C1 segment of cervical spinal cord (tissue), 14 donors: ENCODE data around the gene ATG16L1.

Experiments used
- DNase-seq, 14 donors: peaks; one replicate each; lab custom pipeline; 2025; lab: John Stamatoyannopoulos, UW

The ATG16L1 gene

DNA sequence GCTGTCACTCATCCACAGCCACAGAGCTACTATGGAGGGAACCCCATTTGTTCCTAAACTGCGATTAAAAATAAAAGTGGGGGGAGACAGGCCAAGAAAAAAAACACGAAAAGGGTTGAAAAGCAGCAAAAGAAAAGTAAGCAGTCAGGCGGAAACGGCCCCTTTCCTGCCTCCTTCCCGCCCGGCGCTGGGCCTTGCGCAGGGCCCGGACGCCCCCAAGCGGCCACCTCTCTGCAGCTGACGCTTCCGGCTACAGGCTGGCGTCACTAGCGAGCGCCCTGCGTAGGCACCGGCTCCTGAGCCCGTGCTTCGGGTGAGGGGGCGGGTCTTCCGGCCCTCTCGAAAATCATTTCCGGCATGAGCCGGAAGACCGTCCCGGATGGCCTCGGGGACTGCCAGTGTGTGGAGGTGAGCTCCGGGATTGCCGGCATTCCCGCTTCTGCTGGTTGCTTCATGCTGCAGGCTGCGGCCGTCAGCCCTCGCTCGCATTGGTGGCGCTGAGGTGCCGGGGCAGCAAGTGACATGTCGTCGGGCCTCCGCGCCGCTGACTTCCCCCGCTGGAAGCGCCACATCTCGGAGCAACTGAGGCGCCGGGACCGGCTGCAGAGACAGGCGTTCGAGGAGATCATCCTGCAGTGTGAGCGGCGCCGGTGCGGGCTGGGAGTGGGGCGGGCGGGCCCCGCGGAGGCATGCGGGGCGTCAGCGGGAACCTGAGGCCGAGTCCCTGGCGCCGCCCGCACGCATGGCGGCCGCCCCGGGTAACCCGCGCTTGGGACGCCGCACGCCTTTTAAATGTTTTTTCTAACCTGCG, at the start of gene ATG16L1:
Gene ATG16L1 (plus strand): TSS at position 368 of the 811 bp plus-strand sequence. CDS start 155 bp downstream, at position 523.
- peak; percentile 70 to 97 (median 92) for DNase-seq

DNA sequence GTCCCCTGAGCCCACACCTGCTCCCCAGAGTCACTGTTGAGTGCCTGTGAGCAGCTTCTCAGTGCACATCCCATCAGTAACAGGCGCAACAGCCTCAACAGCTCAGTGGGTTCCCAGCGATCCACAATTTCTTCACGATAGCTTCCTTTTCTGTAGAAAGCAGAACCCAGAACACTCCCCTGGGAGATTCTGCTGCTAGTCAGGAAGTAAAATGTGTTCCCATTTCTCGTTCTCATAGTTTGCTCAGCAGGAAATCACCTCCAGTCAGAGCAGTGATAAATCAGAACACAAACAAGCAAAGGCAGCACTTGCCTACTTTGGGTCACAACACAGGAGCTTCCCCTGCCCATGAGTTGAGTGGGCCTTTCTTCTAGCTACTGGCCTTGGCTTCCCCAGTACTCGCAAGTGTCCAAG, 48.9 kb upstream of the ATG16L1 start:
- DNase-seq: no peak

DNA sequence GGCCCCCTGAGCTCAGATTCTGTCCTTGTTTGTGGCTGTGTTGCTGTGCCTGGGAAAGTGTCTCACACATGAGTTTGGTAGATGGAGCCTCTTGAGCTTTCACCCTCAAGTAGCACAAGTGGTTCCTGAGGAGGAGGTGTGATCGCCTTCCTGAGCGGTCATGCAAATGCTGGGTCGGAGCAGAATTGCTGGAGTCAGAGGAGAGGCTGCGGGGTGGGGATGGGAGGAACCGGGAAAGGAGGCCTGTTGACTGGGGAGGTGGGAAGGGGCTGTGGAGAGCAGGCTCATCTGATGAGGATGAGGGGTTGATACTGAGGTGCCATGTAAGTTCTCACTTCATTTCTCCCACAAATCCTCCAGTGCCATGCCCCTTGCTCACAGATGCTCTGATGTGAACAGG, 48.4 kb upstream of the ATG16L1 start:
- no peak for DNase-seq

DNA sequence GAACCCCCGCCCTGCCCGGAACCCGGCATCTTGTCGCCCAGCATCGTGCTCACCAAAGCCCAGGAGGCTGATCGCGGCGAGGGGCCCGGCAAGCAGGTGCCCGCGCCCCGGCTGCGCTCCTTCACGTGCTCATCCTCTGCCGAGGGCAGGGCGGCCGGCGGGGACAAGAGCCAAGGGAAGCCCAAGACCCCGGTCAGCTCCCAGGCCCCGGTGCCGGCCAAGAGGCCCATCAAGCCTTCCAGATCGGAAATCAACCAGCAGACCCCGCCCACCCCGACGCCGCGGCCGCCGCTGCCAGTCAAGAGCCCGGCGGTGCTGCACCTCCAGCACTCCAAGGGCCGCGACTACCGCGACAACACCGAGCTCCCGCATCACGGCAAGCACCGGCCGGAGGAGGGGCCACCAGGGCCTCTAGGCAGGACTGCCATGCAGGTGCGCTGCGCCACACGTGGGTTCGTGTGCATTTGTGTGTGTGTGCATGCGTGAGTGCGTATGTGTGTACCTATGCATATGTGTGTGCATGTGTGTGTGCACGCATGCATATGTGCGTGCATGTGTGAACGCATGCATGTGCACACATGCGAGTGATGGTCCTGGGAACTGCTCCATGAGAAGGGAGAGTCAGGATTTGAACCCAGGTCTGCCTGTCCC, 47.1 kb upstream of the ATG16L1 start:
- no peak for DNase-seq

DNA sequence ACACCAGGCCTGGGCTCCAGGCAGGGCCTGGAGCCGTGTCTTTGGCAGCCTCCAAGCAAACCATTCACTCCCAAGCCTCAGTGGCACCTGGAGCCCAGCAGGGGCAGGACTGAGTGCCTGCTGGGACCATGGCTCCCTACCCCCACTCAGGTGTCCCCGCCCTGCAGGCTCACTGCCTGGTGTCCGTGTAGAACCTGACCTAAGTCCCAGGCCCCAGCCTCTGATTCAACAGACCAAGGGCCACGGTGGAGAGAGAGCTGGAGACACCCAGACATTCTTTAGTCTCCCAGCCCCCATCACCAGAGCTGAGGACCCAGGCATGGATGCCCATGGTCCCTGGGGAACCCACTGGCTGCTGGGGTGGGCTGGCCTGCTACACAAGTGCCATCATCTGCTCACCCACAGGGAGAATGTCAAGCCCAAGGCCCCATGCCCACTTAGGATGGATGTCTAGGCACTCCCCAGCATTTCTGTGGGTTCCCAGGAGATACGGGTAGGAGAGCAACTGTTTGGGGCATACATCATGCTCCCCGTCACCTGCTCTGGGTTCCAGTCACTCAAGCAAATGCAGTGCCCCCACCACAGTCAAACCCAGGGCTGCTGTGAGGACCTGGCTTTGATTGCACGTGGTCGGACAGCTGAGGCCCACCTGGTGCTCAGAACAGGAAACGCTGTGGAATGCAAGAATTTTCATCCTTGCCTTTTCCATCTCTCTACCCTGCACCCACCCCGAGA, 42.9 kb upstream of the ATG16L1 start:
- no peak for DNase-seq

DNA sequence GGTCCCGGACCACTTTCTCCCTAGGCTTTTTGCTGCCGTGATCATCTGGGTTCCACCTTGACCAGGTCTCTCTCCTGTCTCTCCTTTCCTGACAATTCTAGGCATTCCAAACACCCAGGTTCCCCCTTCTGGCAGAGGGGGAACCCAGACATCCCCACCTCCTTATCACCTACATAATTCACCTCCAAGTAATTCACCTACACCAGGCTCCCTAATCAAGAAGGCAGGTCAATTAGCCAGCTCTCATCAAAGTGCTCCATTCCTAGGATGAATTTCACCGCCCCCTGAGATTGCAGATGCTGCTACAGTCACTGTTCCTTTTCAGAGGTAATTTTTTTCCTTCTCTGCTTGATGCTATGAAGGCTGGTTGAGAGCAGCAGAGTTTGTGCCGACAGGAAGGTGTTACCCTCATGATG, 42.3 kb upstream of the ATG16L1 start:
- DNase-seq: no peak

DNA sequence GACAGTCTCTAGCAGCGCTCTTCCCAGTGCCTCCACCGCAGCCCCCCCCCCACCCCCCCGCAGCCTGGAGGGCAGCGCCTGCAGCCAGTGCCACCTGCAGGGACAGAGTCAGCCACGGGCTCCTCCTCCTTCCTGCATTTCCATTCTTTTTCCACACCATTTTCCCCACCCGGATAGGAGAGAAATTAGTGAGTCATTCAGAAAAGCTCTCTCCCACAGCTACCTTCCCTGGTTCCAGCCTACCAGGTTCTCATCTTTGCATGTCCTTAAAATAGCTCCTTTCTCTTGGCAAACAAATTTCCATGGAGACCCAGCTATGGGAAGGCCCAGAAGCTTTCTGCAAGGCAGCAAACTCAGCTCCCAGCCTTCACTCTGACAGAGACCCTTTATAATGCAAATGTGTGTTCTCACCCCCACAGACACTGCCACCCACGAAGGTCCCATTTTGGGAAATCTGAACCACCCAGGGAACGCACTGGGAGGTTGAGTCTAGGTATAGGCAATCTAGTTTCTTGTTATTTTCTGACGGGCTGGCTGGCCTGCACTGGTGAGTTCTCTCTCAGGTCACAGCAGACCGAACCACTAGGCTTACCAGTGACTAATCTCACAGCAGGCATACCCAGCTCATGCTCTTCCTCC, 41.8 kb upstream of the ATG16L1 start:
- peak in 1 of 14 donors; percentile 32 for DNase-seq

DNA sequence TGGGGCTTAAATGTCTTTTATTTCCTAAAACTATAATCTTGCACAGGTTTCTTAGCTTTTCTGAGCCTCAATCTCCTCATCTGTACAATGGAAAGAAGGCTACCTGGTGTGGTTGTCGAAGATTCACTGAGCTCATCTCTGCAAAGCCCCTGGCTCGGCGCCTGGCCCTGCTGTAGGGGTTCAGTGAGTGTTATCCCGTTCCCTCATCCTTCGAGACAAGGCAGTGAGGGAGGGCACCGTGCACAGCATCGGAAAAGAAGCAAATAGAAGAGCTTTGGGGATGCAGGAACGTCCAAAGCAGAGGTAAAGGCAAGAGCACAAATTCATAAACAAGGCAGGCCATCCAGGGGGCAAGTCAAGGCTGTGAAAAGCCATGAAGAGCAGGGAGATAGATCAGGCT, 41.2 kb upstream of the ATG16L1 start:
- DNase-seq: no peak

DNA sequence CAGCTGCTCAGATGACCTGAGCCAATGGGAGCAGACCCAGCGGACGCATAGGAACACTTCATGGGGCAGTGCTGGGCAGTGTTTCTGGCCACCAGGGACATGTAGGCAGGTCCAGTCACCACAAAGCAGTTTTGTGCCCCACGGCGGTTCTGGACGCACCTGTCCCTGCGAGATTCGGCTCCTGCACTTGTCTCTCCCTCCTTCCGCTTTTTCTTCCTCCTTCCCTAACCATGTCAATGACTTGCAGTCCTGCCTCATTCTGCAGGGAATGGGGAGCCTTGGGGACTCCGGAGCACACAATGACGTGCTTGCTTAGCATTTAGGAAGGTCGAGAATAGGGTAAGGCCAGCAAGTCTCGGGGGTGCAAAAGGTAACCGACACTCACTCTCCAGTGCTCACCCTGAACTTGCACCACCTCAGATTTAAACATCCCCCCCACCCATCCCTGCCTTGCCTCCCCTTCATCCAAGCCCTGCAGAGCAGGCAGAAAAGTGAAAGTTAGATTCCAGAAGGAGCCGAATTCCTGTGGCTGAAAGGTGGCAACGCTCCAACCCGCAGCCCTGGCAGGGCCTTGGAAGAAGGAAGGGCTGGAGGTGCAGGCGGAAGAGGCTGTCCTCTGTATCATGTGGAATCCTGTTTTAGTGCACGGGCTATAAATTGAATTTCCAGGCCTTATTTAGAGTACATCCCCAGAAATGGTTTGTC, 40.5 kb upstream of the ATG16L1 start:
- DNase-seq: peak in 3 of 14 donors; percentile 3 to 40 (median 22)

DNA sequence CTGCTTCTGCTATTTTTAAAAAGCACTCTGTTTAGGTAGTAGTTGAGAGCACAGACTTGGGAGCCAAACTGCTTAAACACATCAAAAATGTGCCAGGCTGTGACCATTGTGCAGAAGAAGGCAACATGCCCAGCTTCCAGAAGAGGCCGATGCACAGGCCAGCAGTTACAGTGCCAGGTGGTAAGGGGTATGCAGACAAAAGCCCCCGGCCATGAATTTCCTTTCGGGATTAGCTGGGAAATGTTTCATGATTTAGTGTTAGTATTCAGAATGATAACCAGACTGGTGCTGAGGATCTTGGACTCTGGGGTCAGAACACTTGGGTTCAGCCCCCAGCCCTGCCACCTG, 40.0 kb upstream of the ATG16L1 start:
- DNase-seq: peak in 1 of 14 donors; percentile 22

DNA sequence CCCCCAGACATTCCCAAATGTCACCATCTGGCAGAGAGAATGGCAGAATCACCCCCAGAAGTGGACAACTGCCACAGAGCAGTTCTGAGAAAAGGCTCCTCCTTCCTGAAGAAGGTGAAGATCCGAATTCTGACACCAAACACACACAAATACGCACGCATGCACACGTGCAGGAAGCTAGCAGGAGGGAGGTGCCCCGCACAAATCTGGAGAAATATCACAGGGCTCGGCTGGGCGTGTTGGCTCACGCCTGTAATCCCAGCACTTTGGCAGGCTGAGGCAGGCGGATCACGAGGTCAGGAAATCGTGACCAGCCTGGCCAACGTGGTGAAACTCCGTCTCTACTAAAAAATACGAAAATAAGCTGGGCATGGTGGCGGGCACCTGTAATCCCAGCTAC, 38.5 kb upstream of the ATG16L1 start:
- no peak for DNase-seq

DNA sequence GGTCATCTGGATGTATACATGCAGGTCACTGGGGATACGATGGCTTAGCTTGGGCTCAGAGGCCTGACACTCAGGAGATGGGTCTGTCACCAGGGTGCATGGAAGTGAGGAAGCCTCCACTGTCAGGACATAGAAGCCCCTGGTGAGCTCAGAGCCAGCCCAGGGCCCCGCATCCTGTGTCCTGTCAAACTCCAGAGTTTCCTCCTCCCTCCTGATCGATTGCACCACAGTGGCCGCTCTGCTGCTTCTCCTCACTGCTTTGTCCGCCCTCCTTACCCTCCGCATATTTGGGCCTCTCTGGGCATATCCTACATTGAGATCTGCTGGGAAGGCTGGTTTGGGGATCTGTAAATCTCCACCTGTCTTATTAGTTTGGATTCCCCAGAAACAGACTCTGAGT, 37.5 kb upstream of the ATG16L1 start:
- no peak for DNase-seq

DNA sequence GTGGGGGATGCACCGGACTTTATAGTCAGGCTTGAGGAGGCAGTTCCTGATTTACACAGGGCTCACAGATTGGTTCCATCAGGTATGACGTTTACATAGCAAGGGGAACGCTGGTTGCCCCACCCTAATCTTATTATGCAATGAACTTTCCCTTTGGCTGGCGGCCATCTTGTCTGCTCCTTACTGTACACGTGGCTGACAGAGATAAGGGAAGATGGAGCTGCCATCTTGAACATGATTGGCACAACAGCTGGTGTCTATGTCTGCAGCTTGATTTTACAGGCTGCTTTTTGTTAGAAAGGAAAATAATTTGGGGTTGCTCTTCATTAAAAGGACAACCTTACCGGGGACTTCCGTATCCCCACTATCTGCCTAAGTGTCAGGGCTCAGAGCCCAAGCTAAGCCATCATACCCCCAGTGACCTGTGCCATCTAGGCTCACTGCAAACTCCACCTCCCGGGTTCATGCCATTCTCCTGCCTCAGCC, 33.5 kb upstream of the ATG16L1 start:
- DNase-seq: no peak

DNA sequence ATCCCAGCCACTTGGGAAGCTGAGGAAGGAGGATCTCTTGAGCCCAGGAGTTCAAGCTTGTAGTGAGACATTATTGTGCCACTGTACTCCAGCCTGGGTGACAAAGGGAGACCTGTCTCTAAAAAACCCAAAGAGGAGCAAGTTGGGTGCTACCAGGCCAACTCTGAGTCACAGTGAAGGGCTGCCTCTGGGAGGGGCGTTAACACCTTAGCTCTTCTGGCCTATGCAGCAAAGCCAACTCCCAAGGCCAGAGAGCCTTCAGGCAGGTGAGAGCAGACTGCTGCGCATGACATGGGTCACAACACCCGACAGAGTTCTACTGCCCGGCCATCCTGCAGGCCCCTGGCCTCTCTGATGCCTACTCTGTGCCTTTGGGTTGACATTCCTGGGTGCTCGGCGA, 32.6 kb upstream of the ATG16L1 start:
- DNase-seq: no peak

DNA sequence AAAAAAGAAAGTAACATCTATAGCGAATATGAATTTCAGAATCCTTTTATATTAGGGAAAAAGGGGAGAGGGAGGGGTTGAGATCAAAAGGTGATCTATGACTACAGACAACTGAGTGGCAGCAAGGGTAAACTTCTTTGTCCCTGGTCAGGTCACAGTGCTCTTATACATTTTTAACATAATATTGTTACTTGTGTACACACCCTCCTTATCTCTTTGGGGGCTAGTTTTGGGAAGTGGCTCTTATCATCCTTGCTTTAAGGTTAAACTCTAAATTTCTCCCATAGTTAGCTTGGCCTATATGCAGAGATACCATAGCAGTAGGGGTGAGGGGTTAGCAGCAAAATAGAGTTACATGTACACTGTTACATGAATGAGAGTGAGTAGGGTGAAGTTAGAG, 31.6 kb upstream of the ATG16L1 start:
- no peak for DNase-seq

DNA sequence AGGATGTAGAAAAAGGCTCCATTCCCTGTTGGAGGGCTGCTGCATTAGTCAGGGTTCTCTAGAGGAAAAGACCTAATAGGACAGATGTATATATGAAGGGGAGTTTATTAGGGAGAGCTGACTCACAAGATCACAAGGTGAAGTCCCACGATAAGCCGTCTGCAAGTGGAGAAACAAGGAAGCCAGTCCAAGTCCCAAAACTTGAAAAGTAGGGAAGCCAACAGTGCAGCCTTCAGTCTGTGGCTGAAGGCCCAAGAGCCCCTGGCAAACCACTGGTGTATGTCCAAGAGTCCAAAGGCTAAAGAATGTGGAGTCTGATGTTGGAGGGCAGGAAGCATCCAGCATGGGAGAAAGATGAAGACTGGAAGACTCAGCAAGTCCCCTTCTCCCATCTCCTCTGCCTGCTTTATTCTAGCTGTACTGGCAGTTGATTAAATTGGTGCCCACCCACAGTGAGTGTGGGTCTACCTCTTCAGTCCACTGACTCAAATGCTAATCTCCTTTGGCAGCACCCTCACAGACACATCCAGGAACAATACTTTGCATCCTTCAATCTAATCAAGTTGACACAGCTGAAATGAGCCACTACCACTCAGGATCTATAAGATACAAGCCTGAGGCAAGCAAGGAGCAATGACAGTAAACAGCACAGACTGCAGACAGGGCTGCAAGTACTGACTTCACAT, 30.0 kb upstream of the ATG16L1 start:
- no peak for DNase-seq

DNA sequence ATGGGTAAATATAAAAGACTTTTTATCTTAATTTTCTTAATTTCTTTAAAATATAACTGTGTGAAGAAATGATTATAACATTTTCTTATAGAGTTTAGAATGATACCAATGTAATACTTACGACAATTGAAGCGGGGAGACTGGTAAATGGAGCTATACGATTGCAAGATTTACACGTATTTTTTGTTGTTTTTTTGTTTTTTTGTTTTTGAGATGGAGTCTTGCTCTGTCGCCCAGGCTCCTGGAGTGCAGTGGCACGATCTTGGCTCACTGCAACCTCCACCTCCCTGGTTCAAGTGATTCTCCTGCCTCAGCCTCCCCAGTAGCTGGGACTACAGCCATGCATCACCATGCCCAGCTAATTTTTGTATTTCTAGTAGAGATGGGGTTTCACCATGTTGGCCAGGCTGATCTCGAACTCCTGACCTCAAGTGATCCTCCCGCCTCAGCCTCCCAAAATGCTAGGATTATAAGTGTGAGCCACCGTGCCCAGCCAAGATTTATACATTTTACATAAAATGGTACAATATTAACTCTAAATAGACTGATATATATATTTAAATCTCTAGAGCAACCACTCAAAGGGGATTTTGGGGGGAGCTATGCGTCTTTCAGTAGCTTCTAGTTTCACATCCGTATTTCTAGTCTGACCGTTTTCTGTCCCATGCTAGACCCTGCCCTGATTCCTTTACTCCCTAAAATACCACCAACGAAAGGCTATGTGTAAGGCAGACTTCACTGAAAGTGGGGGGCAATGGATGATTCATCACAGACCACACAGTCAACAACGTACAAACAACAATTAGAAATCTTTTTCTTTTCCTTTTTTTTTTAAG, 28.2 kb upstream of the ATG16L1 start:
- no peak for DNase-seq

DNA sequence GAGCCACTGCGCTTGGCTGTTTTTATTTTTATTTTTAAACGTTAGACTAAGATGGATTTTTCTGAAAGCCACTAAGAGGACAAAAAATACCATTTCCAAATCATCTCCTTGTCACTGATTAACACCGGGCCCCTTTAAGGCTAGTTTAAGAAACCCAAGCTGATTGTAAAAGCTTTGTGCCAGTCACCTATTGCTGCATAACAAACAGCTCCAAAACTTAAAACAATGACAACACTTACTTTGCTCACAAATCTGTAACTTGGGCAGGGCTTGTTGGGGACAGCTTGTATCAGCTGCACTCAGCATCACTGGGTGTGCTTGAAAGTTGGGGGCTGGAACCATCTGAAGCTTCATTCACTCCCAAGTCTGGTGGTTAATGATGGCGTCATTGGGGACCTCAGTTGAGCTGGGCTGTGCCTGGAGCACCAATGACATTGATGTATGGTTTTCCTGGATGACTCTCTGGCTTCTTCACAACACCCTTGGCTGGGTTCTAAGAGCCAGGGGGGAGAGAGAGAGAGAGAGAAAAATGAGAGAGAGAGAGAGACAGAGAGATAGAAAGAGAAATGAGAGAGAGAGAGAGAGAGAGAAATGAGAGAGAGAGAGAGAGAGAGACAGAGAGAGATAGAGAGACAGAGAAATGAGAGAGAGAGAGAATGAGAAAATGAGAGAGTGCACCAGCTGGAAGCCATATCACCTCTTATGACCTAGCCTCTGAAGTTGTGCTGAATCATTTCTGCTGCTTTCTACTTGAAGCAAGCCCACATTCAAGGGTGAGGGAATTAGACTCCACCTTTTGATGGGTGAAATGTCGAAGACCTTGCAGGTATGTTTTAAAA, 26.0 kb upstream of the ATG16L1 start:
- no peak for DNase-seq

DNA sequence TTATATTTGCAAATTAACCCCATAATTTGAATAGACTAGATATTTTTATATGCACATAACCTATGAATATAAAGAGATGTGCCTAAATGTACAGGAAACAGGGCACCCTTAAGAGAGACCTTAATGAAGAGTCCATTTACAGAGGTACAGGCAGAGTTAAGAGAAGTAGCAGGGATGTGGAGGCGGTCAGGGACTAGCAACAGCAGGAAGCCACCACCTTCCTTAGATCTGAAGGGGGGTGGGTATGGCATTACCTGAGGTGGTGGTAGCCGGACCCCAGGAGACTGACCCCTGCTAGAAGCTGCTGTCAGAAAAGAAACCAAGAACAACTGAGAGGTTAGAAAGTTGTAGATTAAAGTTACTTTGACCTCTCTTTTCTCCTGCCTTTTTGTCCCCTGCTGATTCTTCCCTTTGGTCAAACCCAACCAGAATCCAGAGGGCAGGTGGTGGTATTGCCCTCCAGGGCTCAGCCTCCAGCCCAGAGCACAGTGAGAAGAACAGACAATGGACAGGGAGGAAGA, 24.9 kb upstream of the ATG16L1 start:
- no peak for DNase-seq
